ENCODE results near the gene SPATA6L.

DNA sequence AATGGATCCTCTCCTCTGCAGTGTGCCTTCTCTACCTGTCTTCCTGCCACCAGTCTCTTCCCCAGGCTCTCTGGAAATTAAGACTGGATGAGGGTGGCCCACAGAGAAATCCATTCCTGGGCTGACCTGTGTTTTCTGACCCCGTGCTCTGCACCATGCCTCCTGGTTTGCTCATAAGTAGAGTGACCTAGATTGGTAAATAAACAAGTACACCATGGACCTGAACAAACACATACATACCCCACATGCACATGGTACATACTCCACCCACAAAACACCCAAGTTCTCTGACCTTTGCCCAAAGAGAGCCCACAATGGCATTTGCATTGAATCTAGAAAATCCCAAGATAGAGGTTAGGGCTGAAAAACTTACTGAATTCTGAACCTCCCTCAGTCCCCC, 81.6 kb downstream of the SPATA6L start:
- TF ChIP-seq CTCF (IDR thresholded peaks at IDR 0.05 in 2 of 3, conservative IDR thresholded peaks at IDR 0.05 in 1 of 3; ENCODE audit: borderline replicate concordance in 1 of 3, insufficient read depth in 1 of 3, low read depth in 2 of 3, low read length in 2 of 3) (no peak), POLR2A (IDR thresholded peaks at IDR 0.05; ENCODE audit: borderline replicate concordance, extremely low read depth, insufficient read depth, insufficient read length) (no peak), ELF1 (IDR thresholded peaks at IDR 0.05; ENCODE audit: borderline replicate concordance, low read depth) (no peak), POLR2AphosphoS5 (IDR thresholded peaks at IDR 0.05; ENCODE audit: low read depth, low read length) (no peak), ZBTB33 (IDR thresholded peaks at IDR 0.05; ENCODE audit: extremely low read depth, insufficient replicate concordance, low read length) (no peak), MAX (IDR thresholded peaks at IDR 0.05) (no peak), EGR1 (IDR thresholded peaks at IDR 0.05; ENCODE audit: low read depth) (no peak), EZH2 (IDR thresholded peaks at IDR 0.05) (no peak), YY1 (IDR thresholded peaks at IDR 0.05; ENCODE audit: extremely low read depth, insufficient replicate concordance, low read depth, low read length) (no peak), SP1 (IDR thresholded peaks at IDR 0.05; ENCODE audit: low read depth) (no peak)
- TF ChIP-seq, protein P1, sequence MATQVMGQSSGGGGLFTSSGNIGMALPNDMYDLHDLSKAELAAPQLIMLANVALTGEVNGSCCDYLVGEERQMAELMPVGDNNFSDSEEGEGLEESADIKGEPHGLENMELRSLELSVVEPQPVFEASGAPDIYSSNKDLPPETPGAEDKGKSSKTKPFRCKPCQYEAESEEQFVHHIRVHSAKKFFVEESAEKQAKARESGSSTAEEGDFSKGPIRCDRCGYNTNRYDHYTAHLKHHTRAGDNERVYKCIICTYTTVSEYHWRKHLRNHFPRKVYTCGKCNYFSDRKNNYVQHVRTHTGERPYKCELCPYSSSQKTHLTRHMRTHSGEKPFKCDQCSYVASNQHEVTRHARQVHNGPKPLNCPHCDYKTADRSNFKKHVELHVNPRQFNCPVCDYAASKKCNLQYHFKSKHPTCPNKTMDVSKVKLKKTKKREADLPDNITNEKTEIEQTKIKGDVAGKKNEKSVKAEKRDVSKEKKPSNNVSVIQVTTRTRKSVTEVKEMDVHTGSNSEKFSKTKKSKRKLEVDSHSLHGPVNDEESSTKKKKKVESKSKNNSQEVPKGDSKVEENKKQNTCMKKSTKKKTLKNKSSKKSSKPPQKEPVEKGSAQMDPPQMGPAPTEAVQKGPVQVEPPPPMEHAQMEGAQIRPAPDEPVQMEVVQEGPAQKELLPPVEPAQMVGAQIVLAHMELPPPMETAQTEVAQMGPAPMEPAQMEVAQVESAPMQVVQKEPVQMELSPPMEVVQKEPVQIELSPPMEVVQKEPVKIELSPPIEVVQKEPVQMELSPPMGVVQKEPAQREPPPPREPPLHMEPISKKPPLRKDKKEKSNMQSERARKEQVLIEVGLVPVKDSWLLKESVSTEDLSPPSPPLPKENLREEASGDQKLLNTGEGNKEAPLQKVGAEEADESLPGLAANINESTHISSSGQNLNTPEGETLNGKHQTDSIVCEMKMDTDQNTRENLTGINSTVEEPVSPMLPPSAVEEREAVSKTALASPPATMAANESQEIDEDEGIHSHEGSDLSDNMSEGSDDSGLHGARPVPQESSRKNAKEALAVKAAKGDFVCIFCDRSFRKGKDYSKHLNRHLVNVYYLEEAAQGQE (IDR thresholded peaks at IDR 0.05; ENCODE audit: low read depth): no peak

All from HCT116 (cell line).